Caco-2 (cell line): ENCODE data around the gene MAPK13. TPM values are rescaled to one million over a fixed set of nuclear protein-coding genes. Genes with fewer than 3 reads are reported as not detected.
"Not testable (repeated sequence)": the region's sequence is repeated elsewhere in the genome, so short reads cannot be mapped to it uniquely, and the experiment has no call there.

Experiments used
- BruUV-seq: library from RNA; stranded (reverse); fragments of 400-500 nt; replicated peaks from 2 replicates; lab custom pipeline; 2021; lab: Mats Ljungman, UMichigan
- CTCF ChIA-PET: fragments of 300-600 bp; sonication (Branson Sonifier 250); formaldehyde crosslinking; loops from one replicate; lab custom pipeline; 2022; ENCODE audit warnings: antibody characterized with exemption; lab: Charles Lee
- POLR2A ChIA-PET: fragments of 300-600 bp; sonication (Branson Sonifier 250); formaldehyde crosslinking; loops from one replicate; lab custom pipeline; 2022; ENCODE audit warnings: antibody characterized with exemption; lab: Charles Lee
- DNase-seq, 2 experiments: peaks; one replicate each; pipeline versions ENCODE4 v3.0.0 to v3.0.0-alpha.2; 2020 to 2022
- H3K27me3 ChIP-seq: replicated peaks from 2 replicates; pipeline ENCODE4 v1.6.0; 2011; ENCODE audit warnings: low read length; ENCODE audit not compliant: control insufficient read depth, insufficient read depth
- H3K36me3 ChIP-seq: 2 replicates; pipeline ENCODE4 v1.5.1; 2011; ENCODE audit warnings: low read length; ENCODE audit not compliant: control insufficient read depth, insufficient read depth
- H3K4me1 ChIP-seq: fragments of 250-450 bp; sonication (Bioruptor Pico); 2 replicates; pipeline ENCODE4 v1.5.1; 2020; ENCODE audit warnings: mild to moderate bottlenecking
- H3K4me3 ChIP-seq: 2 replicates; pipeline ENCODE4 v1.5.1; 2011; ENCODE audit warnings: low read depth, mild to moderate bottlenecking, control low read depth, low read length
- H3K9me3 ChIP-seq: fragments of 250-450 bp; sonication (Bioruptor Pico); 2 replicates; pipeline ENCODE4 v1.5.1; 2020; ENCODE audit warnings: mild to moderate bottlenecking, moderate library complexity
- H3K27ac Mint-ChIP-seq: one replicate; pipeline ENCODE4 v1.8.0; 2022; ENCODE audit warnings: mixed read lengths; ENCODE audit not compliant: unreplicated experiment
- H3K27me3 Mint-ChIP-seq: one replicate; pipeline ENCODE4 v1.8.0; 2022; ENCODE audit warnings: mixed read lengths; ENCODE audit not compliant: insufficient read depth, unreplicated experiment
- H3K36me3 Mint-ChIP-seq: one replicate; pipeline ENCODE4 v1.8.0; 2022; ENCODE audit warnings: mild to moderate bottlenecking, mixed read lengths; ENCODE audit not compliant: insufficient read depth, unreplicated experiment
- H3K4me1 Mint-ChIP-seq: one replicate; pipeline ENCODE4 v1.8.0; 2022; ENCODE audit warnings: low read depth, mixed read lengths; ENCODE audit not compliant: unreplicated experiment
- H3K4me3 Mint-ChIP-seq: one replicate; pipeline ENCODE4 v1.8.0; 2022; ENCODE audit warnings: mild to moderate bottlenecking, moderate library complexity, mixed read lengths; ENCODE audit not compliant: unreplicated experiment
- H3K9me3 Mint-ChIP-seq: one replicate; pipeline ENCODE4 v1.8.0; 2022; ENCODE audit warnings: mixed read lengths; ENCODE audit not compliant: unreplicated experiment
- CTCF ChIP-seq, 2 experiments: fragments of 200-600 bp in 1 of 2; IDR thresholded peaks; 1 replicate in 1 of 2; 2 replicates in 1 of 2; pipeline versions ENCODE4 v1.5.1 to v1.8.0; 2011 to 2022; ENCODE audit warnings: antibody characterized with exemption in 1 of 2, control low read depth in 1 of 2, inconsistent platforms in 1 of 2, low read depth in 1 of 2, low read length in 1 of 2, mild to moderate bottlenecking in 1 of 2, moderate library complexity in 1 of 2; ENCODE audit not compliant: insufficient read depth in 1 of 2, severe bottlenecking in 1 of 2, unreplicated experiment in 1 of 2
- intact Hi-C: fragments of 100-400 bp; cut with micrococcal nuclease; formaldehyde crosslinking; loops from one replicate; pipeline ENCODE4 v1.10.0; 2022; ENCODE audit not compliant: unreplicated experiment
- total RNA-seq: library from RNA; stranded (reverse); gene quantifications from 2 replicates; pipeline ENCODE4 v1.2.3, GENCODE V29; 2022

Gene MAPK13
- total RNA-seq, 1 experiment from 2014 or later: 45.7 TPM

GRCh38 chr6:36123270-36124139, 6.8 kb upstream of the MAPK13 start:
- ChIA-PET POLR2A (no interaction called here), CTCF (interaction anchor here (0.6 to 0.9 kb wide), 2 partner anchors 12 to 101 kb away, joined by 3 read pairs; no protein-coding TSS in a partner anchor)
- H3K36me3 ChIP-seq: no peaks in the 10 kb centered on the region
- Mint-ChIP-seq H3K27me3 (no peaks in the 10 kb centered on the region), H3K36me3 (peaks cover 19% of the 10 kb centered on the region), H3K4me3 (no peak overlapping the region), H3K9me3 (no peaks in the 10 kb centered on the region), H3K27ac (peak overlapping the region; percentile 53), H3K4me1 (peaks cover 7% of the 10 kb centered on the region)
- TF ChIP-seq CTCF (IDR thresholded peaks at IDR 0.05; ENCODE audit: insufficient read depth in 1 of 2, low read depth in 1 of 2, low read length in 1 of 2, severe bottlenecking in 1 of 2, unreplicated experiment in 1 of 2): peak; percentile 59 to 83
- H3K4me1 ChIP-seq: peaks cover 18% of the 10 kb centered on the region
- intact Hi-C loops: loop anchor here (2.0 to 5.0 kb wide), 2 partner anchors 73 to 239 kb away; partner anchors contain the start of gene BRPF3
- H3K9me3 ChIP-seq: no peaks in the 10 kb centered on the region
- BruUV-seq: no TSS peak
- H3K4me3 ChIP-seq: no peak overlapping the region
- H3K27me3 ChIP-seq: no peaks in the 10 kb centered on the region
- peak; percentile 76 to 84 for DNase-seq

GRCh38 chr6:36124346-36124745, 6.0 kb upstream of the MAPK13 start:
- H3K4me1 Mint-ChIP-seq, H3K27ac Mint-ChIP-seq, BruUV-seq, POLR2A ChIA-PET, H3K27me3 ChIP-seq, H3K36me3 ChIP-seq, H3K4me3 ChIP-seq, H3K27me3 Mint-ChIP-seq, DNase-seq, H3K4me3 Mint-ChIP-seq, H3K9me3 ChIP-seq, H3K9me3 Mint-ChIP-seq: not testable (repeated sequence)
- peaks cover 18% of the 10 kb centered on the region for H3K4me1 ChIP-seq
- intact Hi-C loops: loop anchor here (5.0 kb wide), 1 partner anchor 238 kb away; no protein-coding TSS in a partner anchor
- CTCF ChIA-PET: interaction anchor here (0.9 kb wide), 1 partner anchor 13 kb away, joined by 3 read pairs; no protein-coding TSS in a partner anchor
- H3K36me3 Mint-ChIP-seq: peaks cover 13% of the 10 kb centered on the region

- H3K36me3 ChIP-seq: no peaks in the 10 kb centered on the region
- CTCF ChIA-PET: no interaction called here
- H3K4me3 ChIP-seq: no peak overlapping the region
- no peak for TF ChIP-seq CTCF (IDR thresholded peaks at IDR 0.05; ENCODE audit: insufficient read depth in 1 of 2, low read depth in 1 of 2, low read length in 1 of 2, severe bottlenecking in 1 of 2, unreplicated experiment in 1 of 2)
- H3K4me1 Mint-ChIP-seq: peaks cover 11% of the 10 kb centered on the region
- H3K9me3 ChIP-seq: no peaks in the 10 kb centered on the region
- POLR2A ChIA-PET: no interaction called here
- H3K27me3 Mint-ChIP-seq: no peaks in the 10 kb centered on the region
- H3K27ac Mint-ChIP-seq: no peak overlapping the region
- H3K9me3 Mint-ChIP-seq: no peaks in the 10 kb centered on the region
- H3K4me3 Mint-ChIP-seq: no peak overlapping the region
- peaks cover 21% of the 10 kb centered on the region for H3K4me1 ChIP-seq
- intact Hi-C loops: loop anchor here (5.0 kb wide), 1 partner anchor 237 kb away; no protein-coding TSS in a partner anchor
- no TSS peak for BruUV-seq
- peaks cover 13% of the 10 kb centered on the region for H3K36me3 Mint-ChIP-seq
- no peaks in the 10 kb centered on the region for H3K27me3 ChIP-seq
- no peak for DNase-seq
Observed at GRCh38 chr6:36124881-36125280, 5.4 kb upstream of the MAPK13 start.
